ENCODE measurements around the gene DNASE1L2.
"Not testable (repeated sequence)": the region's sequence is repeated elsewhere in the genome, so short reads cannot be mapped to it uniquely, and the experiment has no call there.

The DNASE1L2 gene

GRCh38 chr16:2203119-2203688 is 33.0 kb upstream of the DNASE1L2 start:
- in situ Hi-C loops (cut with MboI; ENCODE audit: low sequenced_read_pairs): not testable (repeated sequence)

GRCh38 chr16:2204416-2205103 is 31.7 kb upstream of the DNASE1L2 start:
- in situ Hi-C loops (cut with MboI; ENCODE audit: low sequenced_read_pairs): no loop called here

GRCh38 chr16:2205104-2205966 is 30.9 kb upstream of the DNASE1L2 start, which contains the start of gene MLST8:
TSS of gene MLST8 (plus strand) at chr16:2205454. CDS start at chr16:2206086, 632 bp downstream.
- in situ Hi-C loops (cut with MboI; ENCODE audit: low sequenced_read_pairs): no loop called here

- in situ Hi-C loops (cut with MboI; ENCODE audit: low sequenced_read_pairs): no loop called here
Observed at GRCh38 chr16:2205967-2206313, 30.3 kb upstream of the DNASE1L2 start.

GRCh38 chr16:2206420-2206779 is 29.8 kb upstream of the DNASE1L2 start:
- in situ Hi-C loops (cut with MboI; ENCODE audit: low sequenced_read_pairs): no loop called here

GRCh38 chr16:2206780-2207433 is 29.3 kb upstream of the DNASE1L2 start:
- in situ Hi-C loops (cut with MboI; ENCODE audit: low sequenced_read_pairs): no loop called here

- in situ Hi-C loops (cut with MboI; ENCODE audit: low sequenced_read_pairs): no loop called here
Observed at GRCh38 chr16:2207872-2208271, 28.4 kb upstream of the DNASE1L2 start.

- in situ Hi-C loops (cut with MboI; ENCODE audit: low sequenced_read_pairs): no loop called here
Observed at GRCh38 chr16:2208308-2208707, 27.9 kb upstream of the DNASE1L2 start.

- in situ Hi-C loops (cut with MboI; ENCODE audit: low sequenced_read_pairs): no loop called here
Observed at GRCh38 chr16:2208772-2209171, 27.5 kb upstream of the DNASE1L2 start.

- in situ Hi-C loops (cut with MboI; ENCODE audit: low sequenced_read_pairs): no loop called here
Observed at GRCh38 chr16:2209258-2210008, 26.8 kb upstream of the DNASE1L2 start.

- in situ Hi-C loops (cut with MboI; ENCODE audit: low sequenced_read_pairs): no loop called here
Observed at GRCh38 chr16:2210009-2210332, 26.3 kb upstream of the DNASE1L2 start.

- in situ Hi-C loops (cut with MboI; ENCODE audit: low sequenced_read_pairs): no loop called here
Observed at GRCh38 chr16:2210386-2211365, 25.6 kb upstream of the DNASE1L2 start, which contains the start of gene BRICD5. TSS of gene BRICD5 (minus strand) at chr16:2210863. CDS start at chr16:2210833, 30 bp downstream.

GRCh38 chr16:2211923-2212347 is 24.3 kb upstream of the DNASE1L2 start:
- in situ Hi-C loops (cut with MboI; ENCODE audit: low sequenced_read_pairs): no loop called here

GRCh38 chr16:2212362-2213324 is 23.6 kb upstream of the DNASE1L2 start:
- in situ Hi-C loops (cut with MboI; ENCODE audit: low sequenced_read_pairs): no loop called here

GRCh38 chr16:2213817-2214718 is 22.2 kb upstream of the DNASE1L2 start:
- in situ Hi-C loops (cut with MboI; ENCODE audit: low sequenced_read_pairs): no loop called here

GRCh38 chr16:2214719-2214968 is 21.6 kb upstream of the DNASE1L2 start, which contains the start of gene PGP:
TSS of gene PGP (minus strand) at chr16:2214840. CDS start at chr16:2214777, 63 bp downstream.
- in situ Hi-C loops (cut with MboI; ENCODE audit: low sequenced_read_pairs): no loop called here

GRCh38 chr16:2216330-2216729 is 19.9 kb upstream of the DNASE1L2 start:
- in situ Hi-C loops (cut with MboI; ENCODE audit: low sequenced_read_pairs): no loop called here
